ENCODE measurements around the gene PPFIA3.
A peak's percentile ranks its signal among the peaks of the same experiment; 100 is the strongest.
"Not testable (repeated sequence)": the region's sequence is repeated elsewhere in the genome, so short reads cannot be mapped to it uniquely, and the experiment has no call there.

PPFIA3 gene

DNA sequence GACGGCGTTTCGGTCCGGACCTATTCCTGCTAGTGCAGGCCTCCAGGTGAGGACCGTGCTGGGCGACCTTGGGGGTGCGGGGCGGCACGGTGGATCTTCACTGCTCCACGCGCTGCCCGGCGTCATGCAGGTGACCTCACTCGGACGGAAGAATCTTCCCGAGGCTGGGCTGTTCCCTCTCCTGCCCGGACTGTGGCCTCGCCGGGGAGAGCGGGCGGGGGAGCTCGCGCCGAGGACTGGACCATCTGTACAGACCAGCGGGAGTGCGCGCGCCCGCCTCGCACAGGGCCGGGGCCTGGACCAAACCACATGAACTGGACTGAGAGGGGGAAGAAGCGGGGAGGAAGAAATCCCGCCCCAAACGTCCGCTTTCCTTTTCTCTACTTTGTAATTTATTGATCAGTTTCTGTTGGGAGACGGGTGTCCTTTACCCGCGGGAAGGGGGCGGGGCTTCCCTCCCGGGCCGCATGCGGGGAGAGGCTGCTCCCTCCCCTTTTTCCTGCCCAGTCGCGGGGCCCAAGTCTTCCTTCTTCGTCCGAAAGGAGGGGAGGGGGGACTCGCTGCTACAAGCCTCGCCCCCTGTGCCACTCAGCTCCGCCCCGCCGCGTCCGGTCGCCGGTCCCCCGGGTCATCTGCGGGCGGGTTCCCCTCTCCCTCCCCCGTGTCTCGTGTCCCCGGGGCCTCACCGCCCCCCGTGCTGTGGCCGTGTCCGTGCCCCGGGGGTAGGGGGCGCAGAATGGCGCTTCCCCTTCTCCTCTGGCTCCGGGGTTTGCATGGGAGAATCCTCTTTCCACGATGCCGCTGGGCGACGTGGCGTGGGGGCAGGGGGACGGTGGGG lies 31.0 kb downstream of the PPFIA3 start:
- DNase-seq (ENCODE audit: low spot score) = peak; percentile 75

DNA sequence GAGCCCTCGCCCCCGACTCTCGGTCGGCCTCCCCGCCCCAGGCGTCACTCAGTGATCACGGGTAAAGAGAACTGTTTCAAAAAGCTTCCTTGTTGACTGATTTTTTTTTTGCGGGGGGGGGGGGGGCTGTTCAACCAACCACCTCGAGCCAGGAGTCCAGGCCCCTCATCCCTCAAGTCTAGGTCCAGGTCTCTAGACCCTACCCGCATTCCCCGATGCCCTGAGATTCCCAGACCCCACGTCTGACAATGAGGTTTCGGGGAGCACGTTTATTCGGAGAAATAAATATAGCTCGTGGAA lies 31.6 kb downstream of the PPFIA3 start:
- no peak for DNase-seq (ENCODE audit: low spot score)

DNA sequence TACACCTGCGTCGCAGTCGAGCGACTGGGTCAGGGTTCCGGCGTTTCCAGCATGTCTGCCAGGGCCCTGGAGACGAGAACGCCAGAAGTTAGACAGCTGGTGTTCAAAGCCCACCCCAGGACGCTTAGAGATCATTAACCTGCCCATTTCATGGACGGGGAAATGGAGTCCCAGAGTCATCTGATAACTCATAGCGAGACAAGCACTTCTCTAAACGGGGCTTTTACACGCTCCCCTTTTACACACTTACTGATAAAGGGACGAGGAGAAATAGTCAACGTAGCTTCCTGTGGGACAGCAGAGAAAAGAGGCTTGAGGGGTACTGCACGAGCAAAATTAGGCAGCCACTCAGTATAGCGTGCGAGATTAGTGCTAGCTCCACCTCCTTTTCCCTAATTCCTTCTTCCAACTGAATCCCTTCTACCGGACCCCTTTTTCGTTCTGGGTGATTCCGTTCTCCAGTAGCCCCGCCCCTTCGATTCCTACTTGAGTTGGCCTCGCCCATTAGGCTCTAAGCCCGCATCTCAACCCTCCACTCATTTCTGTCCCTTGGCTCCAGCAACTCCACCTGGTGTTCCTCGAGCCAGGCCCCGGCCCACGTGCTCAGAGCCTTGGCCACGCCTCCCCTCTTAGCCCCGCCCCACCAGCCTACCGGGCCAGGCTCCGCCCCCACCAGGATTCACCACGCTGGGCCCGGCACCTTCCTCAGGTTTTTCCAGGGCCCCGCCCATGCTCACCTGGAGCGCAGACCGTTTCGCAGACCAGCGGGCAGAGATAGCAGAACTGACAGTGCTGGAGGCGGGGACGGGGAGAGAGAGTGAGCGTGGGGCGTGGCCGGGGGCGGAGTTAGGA lies 32.1 kb downstream of the PPFIA3 start:
- DNase-seq (ENCODE audit: low spot score) = peak; percentile 70

DNA sequence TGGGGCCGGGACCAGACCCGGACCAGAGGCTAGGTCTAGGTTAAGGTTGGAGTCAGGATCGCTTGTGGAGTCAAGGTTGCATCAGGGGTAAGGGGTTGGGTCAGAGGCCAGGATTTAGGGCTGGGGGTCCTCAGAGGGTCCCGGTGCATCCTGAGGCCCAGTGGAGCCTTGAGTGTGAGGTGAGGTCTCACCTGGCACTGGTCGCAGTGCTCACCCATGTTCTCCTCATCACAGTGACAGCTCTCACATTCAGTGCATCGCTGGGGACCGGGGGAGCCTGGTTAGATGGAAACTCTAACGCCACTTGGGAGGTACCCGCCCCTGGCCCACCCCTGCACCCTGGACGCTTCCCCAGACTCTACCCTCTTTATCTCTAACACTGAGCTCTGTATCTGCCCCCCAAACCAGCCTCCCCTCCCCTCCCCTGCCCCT lies 32.8 kb downstream of the PPFIA3 start:
- no peak for DNase-seq (ENCODE audit: low spot score)

DNA sequence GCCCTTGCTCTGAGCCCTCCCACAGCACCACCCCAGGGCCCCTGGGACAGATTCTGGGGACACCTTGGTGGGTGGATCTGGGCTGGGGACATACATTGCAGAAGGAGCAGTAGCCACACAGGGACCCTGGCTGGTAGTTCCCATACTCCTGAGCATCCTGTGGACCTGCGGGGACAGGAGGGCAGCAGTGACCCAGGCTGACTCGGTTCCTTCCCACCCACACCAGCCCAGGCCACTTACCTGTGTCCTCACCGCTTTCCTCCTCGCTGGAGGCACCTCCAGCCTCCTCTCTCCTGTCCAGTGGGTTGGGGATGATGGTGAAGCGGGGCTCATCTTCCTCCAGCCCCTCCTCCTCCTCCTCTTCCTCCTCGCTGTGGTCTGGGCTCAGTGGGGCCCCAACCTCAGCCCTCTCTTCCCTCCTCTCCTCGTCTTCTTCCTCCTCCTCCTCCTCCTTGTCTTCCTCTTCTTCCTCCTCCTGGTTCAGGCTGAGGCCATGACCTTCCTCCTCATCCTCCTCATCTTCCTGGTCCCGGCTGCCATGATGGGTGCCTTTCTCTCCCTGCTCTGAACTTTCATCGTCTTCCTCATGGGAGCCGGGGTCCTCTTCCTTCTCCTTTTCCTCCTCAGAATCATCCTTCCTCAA lies 33.9 kb downstream of the PPFIA3 start:
- DNase-seq (ENCODE audit: low spot score) = no peak

DNA sequence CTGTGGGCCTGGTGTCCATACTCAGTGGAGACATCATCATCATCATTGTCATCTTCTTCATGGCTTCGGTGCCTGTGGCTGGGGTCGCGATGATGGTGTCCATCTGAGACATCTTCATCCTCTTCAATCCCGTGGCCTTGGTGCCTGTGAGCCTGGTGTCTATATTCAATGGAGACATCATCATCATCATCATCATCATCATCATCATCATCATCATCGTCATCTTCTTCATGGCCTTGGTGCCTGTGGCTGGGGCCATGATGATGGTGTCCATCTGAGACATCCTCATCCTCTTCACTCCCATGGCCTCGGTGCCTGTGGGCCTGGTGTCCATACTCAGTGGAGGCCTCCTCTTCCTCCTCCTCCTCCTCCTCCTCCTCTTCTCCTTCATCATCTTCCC lies 34.9 kb downstream of the PPFIA3 start:
- no peak for DNase-seq (ENCODE audit: low spot score)

DNA sequence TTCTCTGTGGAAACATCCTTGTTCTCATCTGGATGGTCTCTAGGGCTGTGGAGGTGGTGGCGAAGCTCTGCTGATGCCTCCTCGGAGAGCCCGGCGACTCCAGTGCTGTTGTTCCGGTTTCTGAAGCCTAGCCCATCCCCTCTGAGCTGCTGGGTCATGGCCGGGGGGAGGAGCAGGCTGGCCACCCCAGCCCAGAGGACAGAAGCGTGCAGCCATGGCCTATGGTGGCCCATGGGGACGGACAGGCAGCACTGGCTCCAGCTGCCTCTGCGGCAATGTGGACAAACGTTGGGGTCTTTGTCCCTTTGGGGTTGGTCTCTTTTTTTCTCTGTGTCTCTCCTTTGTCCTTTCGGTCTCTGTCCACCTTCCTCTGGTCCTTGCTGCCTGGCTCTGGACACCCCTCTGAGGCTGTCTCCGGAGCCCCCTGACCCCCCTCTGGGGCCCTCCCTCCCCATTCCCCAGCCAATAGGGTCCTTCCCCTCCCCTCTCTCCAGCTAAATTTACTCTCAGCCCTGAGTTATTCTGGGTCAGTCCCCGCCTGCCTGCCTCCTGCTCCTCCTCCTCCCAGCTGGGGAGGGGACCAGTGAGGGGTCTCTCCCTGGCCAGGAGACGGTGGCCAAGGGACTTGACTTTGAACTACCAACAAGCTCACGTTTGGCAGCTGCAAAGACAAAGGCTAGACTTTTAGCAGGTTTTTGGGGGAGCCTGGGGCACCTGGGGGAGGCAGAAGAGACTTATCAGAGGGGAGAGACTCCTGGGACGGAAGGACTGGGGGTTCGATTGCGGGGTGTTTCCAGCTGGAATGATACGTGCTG lies 35.9 kb downstream of the PPFIA3 start, which contains the start of gene HRC:
Gene HRC (minus strand): TSS at position 392 of the 815 bp plus-strand sequence. CDS start 159 bp downstream, at position 233.
- no peak for DNase-seq (ENCODE audit: low spot score)

DNA sequence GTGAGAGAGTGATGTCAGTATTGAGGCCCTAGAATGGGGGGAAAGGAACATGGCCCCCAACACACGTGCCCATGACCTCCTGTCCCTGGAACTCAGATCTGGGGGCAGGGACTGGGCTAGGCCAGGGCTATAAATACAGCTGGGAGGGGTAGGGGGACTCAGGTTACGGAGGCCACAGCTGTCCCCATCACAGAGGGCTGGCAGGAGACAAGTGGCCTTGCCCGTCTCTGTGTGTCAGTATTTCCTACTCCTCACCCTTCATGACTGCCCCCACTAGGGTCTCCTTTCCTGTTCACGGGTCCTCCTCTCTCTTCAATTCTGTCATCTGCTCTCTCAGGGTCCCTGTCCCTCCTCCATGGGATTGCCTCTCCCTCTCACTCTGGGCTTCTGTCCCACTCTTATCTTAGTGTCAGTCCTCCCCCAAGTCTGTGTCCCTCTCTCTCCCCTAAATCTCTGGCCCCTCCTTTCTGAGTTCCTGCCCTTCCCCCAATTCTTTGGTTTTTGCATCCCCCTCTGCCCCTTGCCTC lies 36.5 kb downstream of the PPFIA3 start:
- no peak for DNase-seq (ENCODE audit: low spot score)

DNA sequence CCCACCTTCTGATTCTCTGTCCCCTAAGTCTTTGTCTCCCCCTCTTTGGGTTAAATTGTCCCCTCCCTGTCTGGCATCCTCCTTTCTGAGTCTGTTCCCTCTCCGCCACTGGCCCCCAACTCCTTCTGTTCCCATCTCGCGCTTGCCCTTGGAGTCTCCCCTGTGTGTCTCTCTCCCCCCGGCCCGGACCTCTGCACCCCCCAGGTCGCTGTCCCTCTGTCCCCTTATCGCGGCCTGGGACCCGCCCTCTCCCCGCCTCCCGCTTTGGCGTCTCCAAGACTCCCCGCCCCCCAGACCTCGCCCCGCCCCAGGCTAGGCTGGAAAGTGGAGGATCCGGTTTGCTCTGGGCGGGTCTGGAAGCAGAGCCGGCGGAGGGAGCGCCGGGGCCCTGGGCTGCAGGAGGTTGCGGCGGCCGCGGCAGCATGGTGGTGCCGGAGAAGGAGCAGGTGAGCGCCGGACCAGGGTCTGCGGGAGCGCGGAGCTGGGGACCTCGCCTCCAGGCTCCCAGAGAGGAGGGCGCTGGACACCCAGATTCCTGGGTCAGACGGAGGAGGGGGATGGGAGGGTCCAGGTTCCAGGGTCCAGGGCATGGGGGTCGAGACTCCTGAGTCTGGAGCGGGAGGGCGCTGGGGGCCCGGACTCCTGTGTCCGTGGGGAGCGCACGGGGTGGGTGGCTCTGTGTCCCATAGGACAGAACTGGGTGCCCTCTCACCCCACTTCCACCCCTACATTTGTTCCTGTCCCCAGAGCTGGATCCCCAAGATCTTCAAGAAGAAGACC lies 38.3 kb downstream of the PPFIA3 start, which contains the start of gene TRPM4:
Gene TRPM4 (plus strand): TSS at position 348 of the 780 bp plus-strand sequence. CDS start 75 bp downstream, at position 423.
- DNase-seq (ENCODE audit: low spot score) = peak; percentile 79

DNA sequence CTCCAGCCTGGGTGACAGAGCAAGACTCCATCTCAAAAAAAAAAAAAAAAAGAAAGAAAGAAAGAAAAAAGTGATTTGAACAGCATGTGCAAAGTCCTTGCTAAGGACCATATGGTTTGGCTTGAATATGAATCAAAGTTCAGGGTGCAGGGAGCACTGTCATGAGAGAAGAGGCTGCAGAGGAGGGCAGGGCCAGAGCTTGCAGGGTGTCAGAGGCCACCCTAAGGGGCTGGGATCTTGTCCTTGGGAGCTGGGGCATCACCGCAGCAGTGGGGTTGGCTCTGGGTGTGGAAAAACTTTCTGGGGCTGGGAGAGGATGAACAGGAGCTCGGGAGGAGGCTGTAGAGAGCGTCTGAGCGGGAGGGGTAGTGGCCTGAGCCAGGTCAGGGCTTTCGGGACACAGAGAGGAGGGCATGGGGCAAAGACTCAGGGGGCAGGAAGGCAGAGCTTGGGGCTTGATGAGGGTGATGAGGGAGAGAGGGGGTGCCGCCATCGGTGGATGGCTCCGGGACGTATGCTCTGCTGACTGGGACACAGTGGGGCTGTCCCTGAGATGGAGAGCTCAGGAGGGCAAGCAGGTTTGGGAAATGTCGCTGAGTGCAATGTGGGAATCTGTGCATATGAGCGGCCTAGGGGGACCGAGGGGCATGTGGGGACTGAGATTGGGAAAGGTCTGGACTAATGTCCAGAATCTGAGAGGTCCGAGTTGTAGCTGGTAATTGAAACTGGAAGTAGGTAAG lies 41.3 kb downstream of the PPFIA3 start:
- no peak for DNase-seq (ENCODE audit: low spot score)

DNA sequence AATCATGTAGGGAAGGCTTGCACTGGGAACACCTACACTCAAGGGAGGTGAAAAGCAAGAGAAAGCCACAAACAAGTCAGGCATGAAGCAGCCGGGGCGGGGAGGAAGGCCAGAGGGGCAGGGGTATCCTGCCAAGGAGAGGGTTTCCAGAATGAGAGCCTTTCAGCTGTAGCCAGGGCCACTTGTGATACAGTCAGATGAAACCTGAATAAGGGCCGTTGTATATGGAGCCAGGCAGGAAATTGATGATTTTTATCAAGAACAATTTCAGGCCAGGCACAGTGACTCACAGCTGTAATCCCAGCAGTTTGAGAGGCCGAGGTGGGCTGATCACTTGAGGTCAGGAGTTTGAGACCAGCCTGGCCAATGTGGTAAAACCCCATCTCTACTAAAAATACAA lies 42.6 kb downstream of the PPFIA3 start:
- no peak for DNase-seq (ENCODE audit: low spot score)

DNA sequence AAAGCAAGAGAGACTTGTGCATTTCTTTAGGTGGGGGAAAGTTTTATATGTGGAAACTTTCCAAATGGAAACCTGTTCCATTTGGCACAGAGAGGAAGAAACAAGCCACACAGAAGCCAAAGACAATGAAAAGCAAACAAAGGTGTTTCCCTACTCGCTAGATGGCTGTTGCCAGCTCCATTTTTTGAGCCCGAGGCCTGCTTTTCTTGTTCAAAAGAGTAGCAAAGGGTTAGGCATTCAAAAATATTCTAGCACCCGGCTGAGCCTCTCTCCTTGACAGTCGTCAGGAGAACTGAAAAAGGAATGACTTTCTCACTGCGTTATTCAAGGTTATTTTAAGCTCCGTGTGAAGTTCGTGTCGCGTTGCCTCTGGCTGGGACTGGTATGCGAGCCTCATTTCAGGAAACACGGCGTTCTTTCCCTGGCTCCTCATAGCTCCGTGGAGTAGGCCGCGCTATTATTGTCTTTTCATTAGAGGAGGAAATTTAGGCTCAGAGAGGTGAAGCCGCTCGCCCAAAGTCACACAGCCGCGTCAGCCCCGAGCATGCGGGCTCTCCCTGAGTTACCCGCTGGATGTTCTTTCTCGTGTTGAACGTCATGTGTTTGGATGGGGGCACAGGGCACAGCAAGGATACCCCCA lies 45.9 kb downstream of the PPFIA3 start:
- DNase-seq (ENCODE audit: low spot score) = no peak

DNA sequence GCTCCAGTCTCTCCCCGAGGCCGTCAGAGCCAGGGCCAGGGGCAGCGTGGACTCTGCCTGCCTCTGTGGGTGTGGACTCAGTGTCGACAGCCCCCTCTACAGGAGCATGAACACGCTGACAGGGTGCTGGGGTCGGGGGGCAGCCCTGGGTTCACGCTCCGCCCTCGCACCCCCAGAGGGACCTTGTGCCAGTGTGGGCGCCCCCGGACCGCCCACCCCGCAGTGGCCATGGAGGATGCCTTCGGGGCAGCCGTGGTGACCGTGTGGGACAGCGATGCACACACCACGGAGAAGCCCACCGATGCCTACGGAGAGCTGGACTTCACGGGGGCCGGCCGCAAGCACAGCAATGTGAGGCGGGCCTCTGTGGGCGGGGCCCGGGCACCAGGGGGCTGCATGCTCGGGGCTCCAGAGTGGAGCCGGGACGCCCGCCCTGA lies 46.5 kb downstream of the PPFIA3 start:
- DNase-seq (ENCODE audit: low spot score) = no peak

DNA sequence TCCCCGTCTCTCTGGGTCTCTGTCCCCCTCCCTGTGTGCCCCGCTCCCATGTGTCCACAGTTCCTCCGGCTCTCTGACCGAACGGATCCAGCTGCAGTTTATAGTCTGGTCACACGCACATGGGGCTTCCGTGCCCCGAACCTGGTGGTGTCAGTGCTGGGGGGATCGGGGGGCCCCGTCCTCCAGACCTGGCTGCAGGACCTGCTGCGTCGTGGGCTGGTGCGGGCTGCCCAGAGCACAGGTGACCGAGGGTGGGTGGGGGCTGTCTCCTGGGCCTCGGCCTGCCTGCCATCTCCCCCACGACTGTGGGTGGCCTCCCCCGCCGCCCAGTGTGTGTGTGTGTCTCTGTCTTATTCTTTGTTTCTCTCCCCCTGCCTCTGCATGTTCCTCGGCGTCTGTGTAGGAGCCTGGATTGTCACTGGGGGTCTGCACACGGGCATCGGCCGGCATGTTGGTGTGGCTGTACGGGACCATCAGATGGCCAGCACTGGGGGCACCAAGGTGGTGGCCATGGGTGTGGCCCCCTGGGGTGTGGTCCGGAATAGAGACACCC lies 48.6 kb downstream of the PPFIA3 start:
- no peak for DNase-seq (ENCODE audit: low spot score)

DNA sequence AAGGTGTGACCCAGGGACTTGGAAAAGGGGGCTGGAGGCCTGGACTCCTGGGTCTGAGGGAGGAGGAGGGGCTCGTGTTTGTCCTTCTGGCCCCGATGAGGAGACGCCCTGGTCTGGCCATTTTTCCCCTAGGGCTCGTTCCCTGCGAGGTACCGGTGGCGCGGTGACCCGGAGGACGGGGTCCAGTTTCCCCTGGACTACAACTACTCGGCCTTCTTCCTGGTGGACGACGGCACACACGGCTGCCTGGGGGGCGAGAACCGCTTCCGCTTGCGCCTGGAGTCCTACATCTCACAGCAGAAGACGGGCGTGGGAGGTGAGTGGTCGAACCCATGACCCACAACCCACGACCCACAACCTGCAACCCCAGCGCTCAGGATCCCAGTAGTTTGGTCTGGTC lies 49.1 kb downstream of the PPFIA3 start:
- DNase-seq (ENCODE audit: low spot score) = no peak

DNA sequence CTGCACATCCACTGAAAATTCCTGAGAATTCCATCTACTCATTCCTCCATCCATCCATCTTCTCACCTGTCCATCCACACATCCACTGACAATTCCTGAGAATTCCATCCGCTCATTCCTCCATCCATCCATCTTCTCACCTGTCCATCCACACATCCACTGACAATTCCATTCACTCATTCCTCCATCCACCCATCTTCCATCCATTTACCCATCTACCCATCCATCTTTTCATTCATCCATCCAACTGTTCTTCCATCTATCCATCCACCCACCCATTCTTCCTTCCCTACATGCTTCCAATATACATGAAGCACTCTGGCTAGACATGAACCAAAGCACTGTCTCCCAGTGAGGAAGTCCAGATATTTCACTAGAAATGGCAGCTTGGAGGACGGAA lies 53.9 kb downstream of the PPFIA3 start:
- no peak for DNase-seq (ENCODE audit: low spot score)

DNA sequence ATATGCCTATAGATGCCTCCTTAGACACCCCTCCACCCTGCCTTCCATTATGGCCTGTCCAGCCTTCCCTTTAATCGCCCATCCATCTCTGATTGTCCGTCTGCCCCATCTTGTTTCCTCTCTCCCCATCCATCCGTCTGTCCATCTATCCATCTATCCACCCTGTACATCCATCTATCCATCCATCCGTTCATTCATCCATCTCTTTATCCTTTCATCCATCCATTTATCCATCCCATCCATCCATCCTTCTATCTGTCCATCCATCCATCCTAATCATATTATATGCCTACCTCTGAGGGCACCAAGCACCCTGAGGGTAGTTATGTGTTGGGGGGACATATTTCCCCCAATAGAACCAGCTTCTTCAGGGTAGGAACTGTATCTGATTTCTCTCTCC lies 61.3 kb downstream of the PPFIA3 start:
- DNase-seq (ENCODE audit: low spot score) = no peak

DNA sequence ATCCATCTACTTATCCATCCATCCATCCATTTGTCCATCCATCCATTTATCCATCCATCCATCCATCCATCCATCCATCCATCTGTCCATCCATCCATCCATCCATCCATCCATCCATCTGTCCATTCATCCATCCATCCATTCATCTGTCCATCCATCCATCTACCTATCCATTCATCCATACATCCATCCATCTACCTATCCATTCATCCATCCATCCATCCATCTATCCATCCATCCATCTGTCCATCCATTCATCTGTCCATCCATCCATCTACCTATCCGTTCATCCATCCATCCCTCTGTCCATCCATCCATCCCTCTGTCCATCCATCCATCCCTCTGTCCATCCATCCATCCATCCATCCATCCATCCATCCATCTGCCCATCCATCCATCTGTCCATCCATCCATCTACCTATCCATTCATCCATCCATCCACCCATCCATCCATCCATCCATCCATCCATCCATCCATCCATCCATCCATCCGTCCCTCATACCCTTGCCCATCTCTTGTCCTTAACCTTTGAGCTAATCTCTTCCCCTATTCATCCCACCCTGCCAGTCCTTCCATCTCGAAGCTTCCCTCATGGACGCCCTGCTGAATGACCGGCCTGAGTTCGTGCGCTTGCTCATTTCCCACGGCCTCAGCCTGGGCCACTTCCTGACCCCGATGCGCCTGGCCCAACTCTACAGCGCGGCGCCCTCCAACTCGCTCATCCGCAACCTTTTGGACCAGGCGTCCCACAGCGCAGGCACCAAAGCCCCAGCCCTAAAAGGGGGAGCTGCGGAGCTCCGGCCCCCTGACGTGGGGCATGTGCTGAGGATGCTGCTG lies 62.9 kb downstream of the PPFIA3 start:
- DNase-seq (ENCODE audit: low spot score) = not testable (repeated sequence)
